GM12891 (cell line): ENCODE results near the gene FOXO3.

ENCODE experiments used
- POLR2A ChIP-seq: IDR thresholded peaks from 2 replicates; pipeline ENCODE4 v1.6.1; 2011; ENCODE audit warnings: low read depth, low read length, control low read depth
- POLR2AphosphoS5 ChIP-seq: IDR thresholded peaks from 2 replicates; pipeline ENCODE4 v1.6.1; 2011; ENCODE audit warnings: low read depth, low read length, control low read depth
- POU2F2 ChIP-seq: IDR thresholded peaks from 2 replicates; pipeline ENCODE4 v1.6.1; 2011; ENCODE audit warnings: low read depth, mild to moderate bottlenecking, control low read depth, low read length, moderate library complexity
- SPI1 ChIP-seq: IDR thresholded peaks from 2 replicates; pipeline ENCODE4 v1.6.1; 2011; ENCODE audit warnings: low read depth, low read length, control low read depth
- TAF1 ChIP-seq: IDR thresholded peaks from 2 replicates; pipeline ENCODE4 v1.6.1; 2011; ENCODE audit warnings: low read depth, low read length, control low read depth

DNA sequence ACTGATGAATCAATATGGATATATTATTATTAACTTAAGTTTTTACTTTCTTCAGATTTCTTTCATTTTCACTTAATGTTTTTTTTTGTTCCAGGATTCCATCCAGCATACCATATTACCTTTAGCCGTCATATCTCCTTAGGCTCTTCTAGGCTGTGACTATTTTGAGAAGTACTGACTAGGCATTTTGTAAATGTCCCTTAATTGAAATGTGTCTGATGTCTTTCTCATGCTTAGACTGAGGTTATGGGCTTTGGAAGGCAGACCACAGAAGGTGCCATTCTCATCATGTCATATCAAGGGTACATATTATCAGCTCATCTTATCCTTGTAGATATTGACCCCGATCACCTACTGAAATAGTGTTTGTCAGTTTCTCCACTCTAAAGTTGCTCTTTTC, 101.3 kb downstream of the FOXO3 start:
- TF ChIP-seq POLR2AphosphoS5 = no peak
- TF ChIP-seq POLR2A = no peak
- TF ChIP-seq TAF1 = no peak
- no peak for TF ChIP-seq POU2F2
- TF ChIP-seq SPI1 = no peak
